ENCODE data around the gene CGREF1.

- TF ChIP-seq, protein P1, sequence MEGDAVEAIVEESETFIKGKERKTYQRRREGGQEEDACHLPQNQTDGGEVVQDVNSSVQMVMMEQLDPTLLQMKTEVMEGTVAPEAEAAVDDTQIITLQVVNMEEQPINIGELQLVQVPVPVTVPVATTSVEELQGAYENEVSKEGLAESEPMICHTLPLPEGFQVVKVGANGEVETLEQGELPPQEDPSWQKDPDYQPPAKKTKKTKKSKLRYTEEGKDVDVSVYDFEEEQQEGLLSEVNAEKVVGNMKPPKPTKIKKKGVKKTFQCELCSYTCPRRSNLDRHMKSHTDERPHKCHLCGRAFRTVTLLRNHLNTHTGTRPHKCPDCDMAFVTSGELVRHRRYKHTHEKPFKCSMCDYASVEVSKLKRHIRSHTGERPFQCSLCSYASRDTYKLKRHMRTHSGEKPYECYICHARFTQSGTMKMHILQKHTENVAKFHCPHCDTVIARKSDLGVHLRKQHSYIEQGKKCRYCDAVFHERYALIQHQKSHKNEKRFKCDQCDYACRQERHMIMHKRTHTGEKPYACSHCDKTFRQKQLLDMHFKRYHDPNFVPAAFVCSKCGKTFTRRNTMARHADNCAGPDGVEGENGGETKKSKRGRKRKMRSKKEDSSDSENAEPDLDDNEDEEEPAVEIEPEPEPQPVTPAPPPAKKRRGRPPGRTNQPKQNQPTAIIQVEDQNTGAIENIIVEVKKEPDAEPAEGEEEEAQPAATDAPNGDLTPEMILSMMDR (IDR thresholded peaks at IDR 0.05) = no peak
- TF ChIP-seq POLR2A (IDR thresholded peaks at IDR 0.05) = no peak
Measured at GRCh38 chr2:27100036-27100435, 18.9 kb downstream of the CGREF1 start.
